Neural progenitor cell (in vitro differentiated cells): Measurements from ENCODE around the gene TUSC2. TPM values are rescaled to one million over a fixed set of nuclear protein-coding genes. Genes with fewer than 3 reads are reported as not detected.

Experiments
- DNase-seq: peaks from one replicate; pipeline ENCODE4 v3.0.0-alpha.2; 2016; ENCODE audit warnings: low spot score
- H2AFZ ChIP-seq: fragments of 200-600 bp; sonication (generic); replicated peaks from 2 replicates; pipeline ENCODE4 v1.6.1; 2016; ENCODE audit warnings: antibody characterized with exemption
- H3F3A ChIP-seq: fragments of 200-600 bp; sonication (generic); 2 replicates; pipeline ENCODE4 v1.6.1; 2016; ENCODE audit warnings: antibody characterized with exemption, low read depth
- H3K27ac ChIP-seq: fragments of 200-600 bp; sonication (generic); 2 replicates; pipeline ENCODE4 v1.5.1; 2016; ENCODE audit warnings: mild to moderate bottlenecking
- H3K27me3 ChIP-seq: fragments of 200-600 bp; sonication (generic); 2 replicates; pipeline ENCODE4 v1.6.1; 2016; ENCODE audit warnings: mild to moderate bottlenecking, moderate library complexity
- H3K36me3 ChIP-seq: fragments of 200-600 bp; sonication (generic); 2 replicates; pipeline ENCODE4 v1.5.1; 2016
- H3K4me1 ChIP-seq: fragments of 200-600 bp; sonication (generic); 2 replicates; pipeline ENCODE4 v1.6.1; 2016; ENCODE audit warnings: mixed run types
- H3K4me2 ChIP-seq: fragments of 200-600 bp; sonication (generic); 2 replicates; pipeline ENCODE4 v1.6.1; 2016
- H3K4me3 ChIP-seq: fragments of 200-600 bp; sonication (generic); 2 replicates; pipeline ENCODE4 v1.5.1; 2016
- H3K79me2 ChIP-seq: fragments of 200-600 bp; sonication (generic); 2 replicates; pipeline ENCODE4 v1.6.1; 2016; ENCODE audit warnings: low read depth
- H3K9ac ChIP-seq: fragments of 200-600 bp; sonication (generic); 2 replicates; pipeline ENCODE4 v1.6.1; 2016
- H3K9me3 ChIP-seq: fragments of 200-600 bp; sonication (generic); 2 replicates; pipeline ENCODE4 v1.5.1; 2016; ENCODE audit warnings: low read depth
- H4K20me1 ChIP-seq: fragments of 200-600 bp; sonication (generic); 2 replicates; pipeline ENCODE4 v1.6.1; 2016; ENCODE audit warnings: low read depth
- H3K27ac Mint-ChIP-seq: 3 replicates; pipeline ENCODE4 v1.8.0; 2021; ENCODE audit warnings: mixed read lengths
- H3K27me3 Mint-ChIP-seq: 2 replicates; pipeline ENCODE4 v1.8.0; 2022; ENCODE audit warnings: low read depth, mild to moderate bottlenecking, inconsistent platforms, moderate library complexity, mixed read lengths; ENCODE audit not compliant: insufficient read depth
- H3K36me3 Mint-ChIP-seq: 3 replicates; pipeline ENCODE4 v1.8.0; 2021; ENCODE audit warnings: mixed read lengths
- H3K4me1 Mint-ChIP-seq: 3 replicates; pipeline ENCODE4 v1.8.0; 2021; ENCODE audit warnings: mixed read lengths
- H3K4me3 Mint-ChIP-seq: 3 replicates; pipeline ENCODE4 v1.8.0; 2021; ENCODE audit warnings: mild to moderate bottlenecking, moderate library complexity, mixed read lengths
- H3K9me3 Mint-ChIP-seq: 3 replicates; pipeline ENCODE4 v1.8.0; 2020; ENCODE audit warnings: mixed read lengths
- EZH2 ChIP-seq: fragments of 200-600 bp; sonication (generic); IDR thresholded peaks from 2 replicates; pipeline ENCODE4 v1.6.1; 2017; ENCODE audit warnings: antibody characterized with exemption, mild to moderate bottlenecking, moderate library complexity
- EZH2phosphoT487 ChIP-seq: fragments of 200-600 bp; sonication (generic); IDR thresholded peaks from 2 replicates; pipeline ENCODE4 v1.6.1; 2017; ENCODE audit warnings: antibody characterized with exemption
- total RNA-seq: library from RNA; depleted of rRNA; stranded (reverse); fragments of >200 nt; gene quantifications from 2 replicates; pipeline ENCODE4 v1.2.3, GENCODE V29; 2015; ENCODE audit warnings: low replicate concordance
- TF ChIP-seq, protein P1 (sequence below): fragments of 200-600 bp; sonication (generic); IDR thresholded peaks from 2 replicates; pipeline ENCODE4 v1.5.1; 2017; ENCODE audit warnings: antibody characterized with exemption, mild to moderate bottlenecking

TUSC2 gene
- total RNA-seq, 1 donor from 2014 or later, result 14.9 TPM

DNA sequence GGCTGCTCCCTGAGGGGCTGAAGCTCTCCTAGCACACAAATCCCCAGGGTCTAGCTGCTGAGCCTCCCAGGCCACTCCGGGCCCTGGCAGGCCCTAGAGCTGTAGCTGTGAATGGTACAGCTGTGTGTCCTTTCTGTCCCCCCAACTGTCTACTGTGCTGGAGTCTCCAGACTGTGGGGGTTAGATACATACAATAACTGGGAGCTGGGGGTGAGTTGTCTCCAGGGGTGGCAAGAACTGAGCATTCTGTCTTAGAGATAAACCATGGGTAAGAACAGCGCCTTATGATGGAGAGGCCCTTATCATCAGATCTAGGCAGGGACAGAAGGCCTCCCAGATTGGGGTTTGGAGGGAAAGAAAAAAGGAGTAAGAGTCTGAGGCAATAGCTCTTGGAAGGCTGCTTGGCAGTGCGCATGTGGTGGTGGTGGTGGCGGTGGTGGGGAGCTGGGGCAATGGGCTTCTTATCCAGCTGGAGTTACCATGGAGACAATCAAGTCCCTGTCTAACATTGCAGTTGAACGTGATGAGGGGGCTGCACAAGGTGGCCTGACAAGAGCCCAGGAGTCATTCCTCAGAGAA lies 26.3 kb upstream of the TUSC2 start:
- Histone ChIP-seq H3F3A (peaks cover 7% of the 10 kb centered on the region), H3K4me1 (peaks cover 22% of the 10 kb centered on the region), H3K4me2 (no peak overlapping the region), H4K20me1 (peaks cover 46% of the 10 kb centered on the region), H3K27ac (no peak overlapping the region), H3K27me3 (no peaks in the 10 kb centered on the region), H3K79me2 (peaks cover 45% of the 10 kb centered on the region), H3K4me3 (no peak overlapping the region), H3K9me3 (no peaks in the 10 kb centered on the region), H3K9ac (no peak overlapping the region), H3K36me3 (no peaks in the 10 kb centered on the region), H2AFZ (no peak overlapping the region)
- Mint-ChIP-seq H3K27me3 (peaks cover 14% of the 10 kb centered on the region), H3K4me3 (peak overlapping the region; percentile 3), H3K36me3 (peaks cover 10% of the 10 kb centered on the region), H3K27ac (no peak overlapping the region), H3K4me1 (peaks cover 45% of the 10 kb centered on the region), H3K9me3 (no peaks in the 10 kb centered on the region)
- DNase-seq, result no peak
- no peak for TF ChIP-seq EZH2
- no peak for TF ChIP-seq EZH2phosphoT487
- TF ChIP-seq, protein P1, sequence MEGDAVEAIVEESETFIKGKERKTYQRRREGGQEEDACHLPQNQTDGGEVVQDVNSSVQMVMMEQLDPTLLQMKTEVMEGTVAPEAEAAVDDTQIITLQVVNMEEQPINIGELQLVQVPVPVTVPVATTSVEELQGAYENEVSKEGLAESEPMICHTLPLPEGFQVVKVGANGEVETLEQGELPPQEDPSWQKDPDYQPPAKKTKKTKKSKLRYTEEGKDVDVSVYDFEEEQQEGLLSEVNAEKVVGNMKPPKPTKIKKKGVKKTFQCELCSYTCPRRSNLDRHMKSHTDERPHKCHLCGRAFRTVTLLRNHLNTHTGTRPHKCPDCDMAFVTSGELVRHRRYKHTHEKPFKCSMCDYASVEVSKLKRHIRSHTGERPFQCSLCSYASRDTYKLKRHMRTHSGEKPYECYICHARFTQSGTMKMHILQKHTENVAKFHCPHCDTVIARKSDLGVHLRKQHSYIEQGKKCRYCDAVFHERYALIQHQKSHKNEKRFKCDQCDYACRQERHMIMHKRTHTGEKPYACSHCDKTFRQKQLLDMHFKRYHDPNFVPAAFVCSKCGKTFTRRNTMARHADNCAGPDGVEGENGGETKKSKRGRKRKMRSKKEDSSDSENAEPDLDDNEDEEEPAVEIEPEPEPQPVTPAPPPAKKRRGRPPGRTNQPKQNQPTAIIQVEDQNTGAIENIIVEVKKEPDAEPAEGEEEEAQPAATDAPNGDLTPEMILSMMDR, result no peak

DNA sequence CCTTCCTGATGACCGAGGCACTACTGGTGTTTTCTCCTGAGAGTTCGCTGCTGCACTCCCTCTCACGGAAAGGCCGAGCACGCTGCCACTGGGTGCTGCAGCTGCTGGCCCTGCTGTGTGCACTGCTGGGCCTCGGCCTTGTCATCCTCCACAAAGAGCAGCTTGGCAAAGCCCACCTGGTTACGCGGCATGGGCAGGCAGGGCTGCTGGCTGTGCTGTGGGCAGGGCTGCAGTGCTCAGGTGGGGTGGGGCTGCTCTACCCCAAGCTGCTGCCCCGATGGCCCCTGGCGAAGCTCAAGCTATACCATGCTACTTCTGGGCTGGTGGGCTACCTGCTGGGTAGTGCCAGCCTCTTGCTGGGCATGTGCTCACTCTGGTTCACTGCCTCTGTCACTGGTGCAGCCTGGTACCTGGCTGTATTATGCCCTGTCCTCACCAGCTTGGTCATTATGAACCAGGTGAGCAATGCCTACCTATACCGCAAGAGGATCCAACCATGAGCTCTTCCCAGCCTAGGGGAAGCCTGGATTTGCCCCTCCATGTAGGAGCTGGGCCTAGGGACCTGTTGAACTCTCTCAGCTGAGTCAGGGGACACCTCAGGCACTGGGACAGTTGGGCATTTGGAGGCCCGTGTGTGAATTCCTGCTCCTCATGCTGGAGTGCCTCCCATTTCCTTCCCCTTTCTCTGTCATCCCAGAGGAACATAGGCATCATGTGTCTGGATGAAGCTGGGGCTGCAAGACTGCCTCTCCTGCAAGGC lies 25.4 kb upstream of the TUSC2 start:
- H3K36me3 ChIP-seq, result no peaks in the 10 kb centered on the region
- Mint-ChIP-seq H3K27me3 (peaks cover 13% of the 10 kb centered on the region), H3K27ac (no peak overlapping the region), H3K4me1 (peaks cover 42% of the 10 kb centered on the region), H3K4me3 (no peak overlapping the region), H3K9me3 (no peaks in the 10 kb centered on the region), H3K36me3 (peaks cover 10% of the 10 kb centered on the region)
- H3K9ac ChIP-seq, result no peak overlapping the region
- peaks cover 39% of the 10 kb centered on the region for H3K79me2 ChIP-seq
- TF ChIP-seq EZH2 (no peak), EZH2phosphoT487 (no peak)
- TF ChIP-seq, protein P1, result no peak
- no peak for DNase-seq
- no peaks in the 10 kb centered on the region for H3K27me3 ChIP-seq
- no peaks in the 10 kb centered on the region for H3K9me3 ChIP-seq
- peaks cover 39% of the 10 kb centered on the region for H4K20me1 ChIP-seq
- H3K4me1 ChIP-seq, result peaks cover 19% of the 10 kb centered on the region
- H3K27ac ChIP-seq, result no peak overlapping the region
- no peak overlapping the region for H2AFZ ChIP-seq
- H3K4me3 ChIP-seq, result no peak overlapping the region
- H3K4me2 ChIP-seq, result no peak overlapping the region
- H3F3A ChIP-seq, result peaks cover 7% of the 10 kb centered on the region

DNA sequence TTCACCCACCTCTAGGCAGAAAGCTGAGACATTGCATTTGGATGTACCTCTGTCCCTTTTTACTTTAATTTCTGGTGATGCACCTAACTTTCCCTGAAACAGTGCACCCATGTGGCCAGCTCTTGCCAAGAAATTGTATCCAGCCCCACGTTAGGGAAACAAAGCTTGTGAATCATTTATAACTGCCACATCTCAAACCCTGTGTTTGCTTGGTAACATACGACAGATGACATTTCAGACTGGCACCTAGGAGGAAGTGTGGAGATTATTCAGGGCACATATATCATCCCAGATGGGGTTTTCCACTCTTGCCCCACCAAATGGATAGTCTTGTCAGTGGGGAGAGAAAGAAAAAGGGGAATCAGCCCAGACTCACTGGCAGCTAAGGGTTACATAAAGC lies 24.8 kb upstream of the TUSC2 start:
- Histone ChIP-seq H3K4me3 (no peak overlapping the region), H4K20me1 (peaks cover 33% of the 10 kb centered on the region), H3K9ac (no peak overlapping the region), H3K79me2 (peaks cover 33% of the 10 kb centered on the region), H3F3A (peaks cover 9% of the 10 kb centered on the region), H2AFZ (no peak overlapping the region), H3K27me3 (no peaks in the 10 kb centered on the region), H3K36me3 (no peaks in the 10 kb centered on the region), H3K9me3 (no peaks in the 10 kb centered on the region), H3K27ac (no peak overlapping the region), H3K4me1 (peaks cover 13% of the 10 kb centered on the region), H3K4me2 (no peak overlapping the region)
- no peak for TF ChIP-seq EZH2
- TF ChIP-seq EZH2phosphoT487, result no peak
- TF ChIP-seq, protein P1, result no peak
- DNase-seq, result no peak
- peaks cover 9% of the 10 kb centered on the region for H3K27me3 Mint-ChIP-seq
- H3K4me3 Mint-ChIP-seq, result no peak overlapping the region
- H3K4me1 Mint-ChIP-seq, result peaks cover 36% of the 10 kb centered on the region
- no peaks in the 10 kb centered on the region for H3K9me3 Mint-ChIP-seq
- H3K36me3 Mint-ChIP-seq, result peaks cover 5% of the 10 kb centered on the region
- H3K27ac Mint-ChIP-seq, result no peak overlapping the region
